ENCODE results near the gene SLC26A5.

DNA sequence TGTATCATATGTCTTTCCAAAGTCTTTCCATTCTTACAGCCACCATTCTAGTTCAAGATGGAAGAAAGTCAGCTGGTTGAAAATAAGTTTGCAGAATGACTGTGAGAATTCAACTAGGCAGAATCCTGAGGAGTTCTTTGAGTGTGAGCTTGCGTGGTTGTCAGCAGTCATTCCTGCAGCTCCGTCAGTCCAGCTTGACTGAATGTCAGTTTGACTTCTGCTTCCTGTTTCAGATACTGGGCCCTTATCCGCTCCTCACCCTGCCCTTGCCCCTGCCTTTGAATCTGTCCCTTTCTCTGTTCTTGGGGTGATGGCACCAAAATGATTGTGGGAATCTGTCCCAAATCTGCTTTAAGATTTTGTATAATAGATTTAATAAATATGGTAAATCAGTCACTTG is 27.8 kb downstream of the SLC26A5 start:
- no peak for TF ChIP-seq SIN3A (IDR thresholded peaks at IDR 0.05; ENCODE audit: borderline replicate concordance, insufficient read depth, low read length)
- TF ChIP-seq, protein P1, sequence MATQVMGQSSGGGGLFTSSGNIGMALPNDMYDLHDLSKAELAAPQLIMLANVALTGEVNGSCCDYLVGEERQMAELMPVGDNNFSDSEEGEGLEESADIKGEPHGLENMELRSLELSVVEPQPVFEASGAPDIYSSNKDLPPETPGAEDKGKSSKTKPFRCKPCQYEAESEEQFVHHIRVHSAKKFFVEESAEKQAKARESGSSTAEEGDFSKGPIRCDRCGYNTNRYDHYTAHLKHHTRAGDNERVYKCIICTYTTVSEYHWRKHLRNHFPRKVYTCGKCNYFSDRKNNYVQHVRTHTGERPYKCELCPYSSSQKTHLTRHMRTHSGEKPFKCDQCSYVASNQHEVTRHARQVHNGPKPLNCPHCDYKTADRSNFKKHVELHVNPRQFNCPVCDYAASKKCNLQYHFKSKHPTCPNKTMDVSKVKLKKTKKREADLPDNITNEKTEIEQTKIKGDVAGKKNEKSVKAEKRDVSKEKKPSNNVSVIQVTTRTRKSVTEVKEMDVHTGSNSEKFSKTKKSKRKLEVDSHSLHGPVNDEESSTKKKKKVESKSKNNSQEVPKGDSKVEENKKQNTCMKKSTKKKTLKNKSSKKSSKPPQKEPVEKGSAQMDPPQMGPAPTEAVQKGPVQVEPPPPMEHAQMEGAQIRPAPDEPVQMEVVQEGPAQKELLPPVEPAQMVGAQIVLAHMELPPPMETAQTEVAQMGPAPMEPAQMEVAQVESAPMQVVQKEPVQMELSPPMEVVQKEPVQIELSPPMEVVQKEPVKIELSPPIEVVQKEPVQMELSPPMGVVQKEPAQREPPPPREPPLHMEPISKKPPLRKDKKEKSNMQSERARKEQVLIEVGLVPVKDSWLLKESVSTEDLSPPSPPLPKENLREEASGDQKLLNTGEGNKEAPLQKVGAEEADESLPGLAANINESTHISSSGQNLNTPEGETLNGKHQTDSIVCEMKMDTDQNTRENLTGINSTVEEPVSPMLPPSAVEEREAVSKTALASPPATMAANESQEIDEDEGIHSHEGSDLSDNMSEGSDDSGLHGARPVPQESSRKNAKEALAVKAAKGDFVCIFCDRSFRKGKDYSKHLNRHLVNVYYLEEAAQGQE (IDR thresholded peaks at IDR 0.05; ENCODE audit: insufficient read depth in 1 of 2, low read depth in 2 of 2, low read length in 2 of 2): no peak
- no peak for TF ChIP-seq POLR2AphosphoS5 (IDR thresholded peaks at IDR 0.05; ENCODE audit: low read depth, low read length)
- TF ChIP-seq TAF1 (IDR thresholded peaks at IDR 0.05; ENCODE audit: borderline replicate concordance, insufficient read depth, low read length): no peak
- no peak for TF ChIP-seq FOXP2 (optimal IDR thresholded peaks at IDR 0.05; ENCODE audit: borderline replicate concordance, extremely low read depth, extremely low read length, insufficient read depth)

Data from PFSK-1 (cell line).